ENCODE measurements around the gene NNMT. TPM values are rescaled to one million over a fixed set of nuclear protein-coding genes. Genes with fewer than 3 reads are reported as not detected.

NNMT gene
- total RNA-seq, result 100 to 1,000 TPM in 1 of 2 donors, 10 to 100 TPM in 1; 83.7 to 240 TPM

DNA sequence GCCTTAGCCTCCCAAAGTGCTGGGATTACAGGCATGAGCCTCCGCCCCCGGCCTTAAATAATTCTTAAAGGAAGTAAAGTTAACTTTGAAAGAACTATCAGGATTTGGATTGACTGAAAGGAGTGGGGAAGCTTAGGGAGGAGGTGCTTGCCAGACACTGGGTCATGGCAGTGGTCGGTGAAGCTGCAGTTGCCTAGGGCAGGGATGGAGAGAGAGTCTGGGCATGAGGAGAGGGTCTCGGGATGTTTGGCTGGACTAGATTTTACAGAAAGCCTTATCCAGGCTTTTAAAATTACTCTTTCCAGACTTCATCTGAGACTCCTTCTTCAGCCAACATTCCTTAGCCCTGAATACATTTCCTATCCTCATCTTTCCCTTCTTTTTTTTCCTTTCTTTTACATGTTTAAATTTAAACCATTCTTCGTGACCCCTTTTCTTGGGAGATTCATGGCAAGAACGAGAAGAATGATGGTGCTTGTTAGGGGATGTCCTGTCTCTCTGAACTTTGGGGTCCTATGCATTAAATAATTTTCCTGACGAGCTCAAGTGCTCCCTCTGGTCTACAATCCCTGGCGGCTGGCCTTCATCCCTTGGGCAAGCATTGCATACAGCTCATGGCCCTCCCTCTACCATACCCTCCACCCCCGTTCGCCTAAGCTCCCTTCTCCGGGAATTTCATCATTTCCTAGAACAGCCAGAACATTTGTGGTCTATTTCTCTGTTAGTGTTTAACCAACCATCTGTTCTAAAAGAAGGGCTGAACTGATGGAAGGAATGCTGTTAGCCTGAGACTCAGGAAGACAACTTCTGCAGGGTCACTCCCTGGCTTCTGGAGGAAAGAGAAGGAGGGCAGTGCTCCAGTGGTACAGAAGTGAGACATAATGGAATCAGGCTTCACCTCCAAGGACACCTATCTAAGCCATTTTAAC lies at the start of gene NNMT:
Gene NNMT (plus strand): TSS at position 724 of the 929 bp plus-strand sequence. CDS start 158 bp downstream, at position 882.
- Histone ChIP-seq H3K9me3 (peaks cover 0 to 12% of the 10 kb centered on the region in 2 donors), H3K36me3 (peaks cover 22% of the 10 kb centered on the region), H3K27ac (peak within 1 kb of the TSS; percentile 81 to 96), H3K4me1 (peaks cover 0 to 41% of the 10 kb centered on the region in 2 donors), H3K27me3 (no peaks in the 10 kb centered on the region), H3K4me3 (peak within 1 kb of the TSS; percentile 41 to 48)
- DNase-seq (ENCODE audit: low spot score), result peak; percentile 82
- TF ChIP-seq CTCF (IDR thresholded peaks at IDR 0.05), result no peak

- Histone ChIP-seq H3K4me3 (no peak overlapping the region), H3K27me3 (no peaks in the 10 kb centered on the region), H3K9me3 (no peaks in the 10 kb centered on the region), H3K36me3 (peaks cover 94% of the 10 kb centered on the region), H3K27ac (no peak overlapping the region), H3K4me1 (peaks cover 0 to 46% of the 10 kb centered on the region in 2 donors)
- no peak for TF ChIP-seq CTCF (IDR thresholded peaks at IDR 0.05)
- DNase-seq (ENCODE audit: low spot score), result no peak
Measured at GRCh38 chr11:114247070-114247789, 49.0 kb upstream of the NNMT start.

DNA sequence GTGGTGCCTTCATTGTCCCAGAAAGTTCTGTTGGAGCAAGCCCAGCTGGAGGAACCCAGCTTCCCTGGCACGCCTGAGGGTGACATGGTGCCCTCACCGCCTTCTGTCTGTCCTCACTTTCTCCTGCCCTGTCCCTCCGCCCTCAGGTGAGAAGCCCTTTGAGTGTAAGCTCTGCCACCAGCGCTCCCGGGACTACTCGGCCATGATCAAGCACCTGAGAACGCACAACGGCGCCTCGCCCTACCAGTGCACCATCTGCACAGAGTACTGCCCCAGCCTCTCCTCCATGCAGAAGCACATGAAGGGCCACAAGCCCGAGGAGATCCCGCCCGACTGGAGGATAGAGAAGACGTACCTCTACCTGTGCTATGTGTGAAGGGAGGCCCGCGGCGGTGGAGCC lies 46.0 kb upstream of the NNMT start:
- peak overlapping the region in 1 of 2 donors; percentile 69 for H3K27ac ChIP-seq

DNA sequence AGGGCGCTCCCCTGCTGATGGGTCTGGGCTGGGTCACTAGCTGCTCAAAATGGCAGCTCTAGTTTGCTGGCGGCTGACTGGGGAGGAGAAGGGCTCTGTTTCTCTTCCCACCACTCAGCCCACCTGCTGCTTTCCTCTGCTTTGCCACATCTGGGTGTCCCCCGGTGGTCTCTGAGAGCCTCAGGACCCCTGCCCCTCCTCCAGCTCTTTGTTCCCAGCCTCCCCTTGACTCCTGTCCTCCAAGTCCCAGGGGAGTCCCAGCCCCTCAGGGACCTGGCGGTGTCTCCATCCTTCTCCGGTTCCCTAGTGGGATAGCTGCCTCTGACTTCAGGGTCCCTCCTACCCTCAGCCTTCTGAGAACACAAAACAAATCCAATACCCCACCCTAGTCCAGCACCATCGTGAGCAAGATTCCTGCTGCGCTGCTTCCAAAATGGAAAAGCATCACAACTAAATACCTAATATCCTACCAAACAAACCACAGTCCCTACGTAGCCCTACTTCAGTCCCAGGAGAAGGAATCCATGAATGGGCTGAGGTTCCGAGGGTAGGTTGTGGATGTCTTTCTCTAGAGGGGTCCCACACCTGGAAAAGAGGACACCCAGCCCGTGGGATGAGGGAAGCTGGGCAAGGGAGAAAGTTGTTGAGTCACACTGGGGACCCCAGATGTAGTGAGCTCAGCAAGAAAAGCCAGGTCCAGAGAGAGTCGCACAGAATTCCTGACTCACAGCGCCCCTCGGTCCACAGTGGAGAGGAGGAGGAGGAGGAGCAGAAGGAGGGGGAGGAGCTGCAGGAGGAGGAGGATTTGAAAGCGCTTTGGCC lies 45.0 kb upstream of the NNMT start:
- Histone ChIP-seq H3K36me3 (peaks cover 76% of the 10 kb centered on the region), H3K27me3 (no peaks in the 10 kb centered on the region), H3K4me3 (no peak overlapping the region), H3K4me1 (peaks cover 0 to 29% of the 10 kb centered on the region in 2 donors), H3K27ac (peak overlapping the region; percentile 63 to 69), H3K9me3 (no peaks in the 10 kb centered on the region)
- no peak for TF ChIP-seq CTCF (IDR thresholded peaks at IDR 0.05)
- DNase-seq (ENCODE audit: low spot score), result peak; percentile 81

More for the DNA sequence above, 46.0 kb upstream of the NNMT start:
- DNase-seq (ENCODE audit: low spot score), result no peak
- Histone ChIP-seq H3K9me3 (no peaks in the 10 kb centered on the region), H3K4me3 (no peak overlapping the region), H3K4me1 (peaks cover 0 to 27% of the 10 kb centered on the region in 2 donors), H3K36me3 (peaks cover 85% of the 10 kb centered on the region), H3K27me3 (no peaks in the 10 kb centered on the region)
- no peak for TF ChIP-seq CTCF (IDR thresholded peaks at IDR 0.05)

GRCh38 chr11:114251815-114252337 lies 44.3 kb upstream of the NNMT start:
- no peak for DNase-seq (ENCODE audit: low spot score)
- no peak for TF ChIP-seq CTCF (IDR thresholded peaks at IDR 0.05)
- peak overlapping the region; percentile 63 to 69 for H3K27ac ChIP-seq
- no peaks in the 10 kb centered on the region for H3K9me3 ChIP-seq
- no peaks in the 10 kb centered on the region for H3K27me3 ChIP-seq
- peaks cover 0 to 36% of the 10 kb centered on the region in 2 donors for H3K4me1 ChIP-seq
- H3K4me3 ChIP-seq, result no peak overlapping the region
- H3K36me3 ChIP-seq, result peaks cover 72% of the 10 kb centered on the region

Measured in right atrium auricular region (tissue), 2 donors.